Activated T-helper 1 cell treated with anti-CD3 and anti-CD28 coated beads, Interleukin-12 subunit alpha, Interleukin-12 subunit beta, Interleukin-2, Interleukin-4 antibody, amounts not matched to agents 30 ng/mL and 10 ng/mL and 1 ng/mL, durations not matched to agents 14 hours and 24 hours and 36 hours (primary cell): Measurements from ENCODE around the gene PAPSS2. TPM values are rescaled to one million over a fixed set of nuclear protein-coding genes. Genes with fewer than 3 reads are reported as not detected.

Experiments used
- DNase-seq: peaks from one replicate; pipeline ENCODE4 v3.0.0; 2021; ENCODE audit warnings: low spot score
- H3K27ac Mint-ChIP-seq: one replicate; pipeline ENCODE4 v1.8.0; 2021; ENCODE audit warnings: mild to moderate bottlenecking, mixed read lengths
- H3K27me3 Mint-ChIP-seq: one replicate; pipeline ENCODE4 v1.8.0; 2022; ENCODE audit warnings: mild to moderate bottlenecking, moderate library complexity, mixed read lengths; ENCODE audit not compliant: insufficient read depth
- H3K36me3 Mint-ChIP-seq: one replicate; pipeline ENCODE4 v1.8.0; 2021; ENCODE audit warnings: low read depth, mixed read lengths
- H3K4me1 Mint-ChIP-seq: one replicate; pipeline ENCODE4 v1.8.0; 2021; ENCODE audit warnings: low read depth, mixed read lengths
- H3K4me3 Mint-ChIP-seq: one replicate; pipeline ENCODE4 v1.8.0; 2021; ENCODE audit warnings: mild to moderate bottlenecking, moderate library complexity, mixed read lengths
- H3K9me3 Mint-ChIP-seq: one replicate; pipeline ENCODE4 v1.8.0; 2021; ENCODE audit warnings: mixed read lengths
- intact Hi-C: fragments of 100-400 bp; cut with micrococcal nuclease; formaldehyde crosslinking; loops from one replicate; pipeline ENCODE4 v1.15.1; 2024
- total RNA-seq: library from RNA; stranded (reverse); gene quantifications from 2 replicates; pipeline ENCODE4 v1.2.3, GENCODE V29; 2022

The PAPSS2 gene
- total RNA-seq, 1 donor from 2014 or later = 0.21 TPM

DNA sequence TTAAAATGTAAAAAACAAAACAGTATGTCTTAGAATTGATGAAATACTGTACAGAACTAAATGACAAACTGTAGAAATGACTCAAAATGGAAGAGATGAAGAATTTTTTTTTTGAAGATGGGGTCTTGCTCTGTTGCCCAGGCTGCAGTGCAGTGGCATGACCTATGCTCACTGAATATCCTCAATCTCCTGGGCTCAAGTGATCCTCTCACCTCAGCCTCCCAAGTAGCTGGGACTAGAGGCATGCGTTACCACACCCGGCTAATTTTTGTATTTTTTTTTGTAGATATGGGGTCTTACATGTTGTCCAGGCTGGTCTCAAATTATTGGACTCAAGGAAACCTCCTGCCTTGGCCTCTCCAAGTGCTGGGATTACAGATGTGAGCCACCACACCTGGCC, 121.9 kb downstream of the PAPSS2 start:
- Mint-ChIP-seq H3K9me3 (no peaks in the 10 kb centered on the region), H3K36me3 (peaks cover 30% of the 10 kb centered on the region), H3K27ac (no peak overlapping the region), H3K4me1 (no peaks in the 10 kb centered on the region), H3K27me3 (no peaks in the 10 kb centered on the region), H3K4me3 (no peak overlapping the region)
- intact Hi-C loops = no loop called here
- no peak for DNase-seq

DNA sequence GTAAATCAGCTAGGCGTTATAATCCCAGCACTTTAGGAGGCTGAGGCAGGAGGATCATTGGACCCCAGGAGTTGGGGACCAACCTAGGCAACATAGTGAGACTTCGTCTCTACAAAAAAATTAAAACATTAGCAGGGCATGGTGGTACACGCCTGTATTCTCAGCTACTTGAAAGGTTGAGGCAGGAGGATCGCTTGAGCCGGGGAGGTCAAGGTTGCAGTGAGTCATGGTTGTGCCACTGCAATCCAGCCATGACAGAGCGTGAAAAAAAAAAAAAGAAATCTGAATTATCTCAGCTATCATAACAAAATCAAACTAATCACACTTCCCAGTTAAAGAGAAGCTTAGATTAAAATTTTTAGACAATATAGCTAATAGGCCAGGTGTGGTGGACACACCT, 123.0 kb downstream of the PAPSS2 start:
- Mint-ChIP-seq H3K27ac (no peak overlapping the region), H3K27me3 (no peaks in the 10 kb centered on the region), H3K4me1 (no peaks in the 10 kb centered on the region), H3K36me3 (peaks cover 24% of the 10 kb centered on the region), H3K4me3 (no peak overlapping the region), H3K9me3 (no peaks in the 10 kb centered on the region)
- intact Hi-C loops = no loop called here
- DNase-seq = no peak

GRCh38 chr10:87786421-87786820, 126.7 kb downstream of the PAPSS2 start:
- H3K36me3 Mint-ChIP-seq = peaks cover 28% of the 10 kb centered on the region
- no peaks in the 10 kb centered on the region for H3K27me3 Mint-ChIP-seq
- H3K27ac Mint-ChIP-seq = no peak overlapping the region
- intact Hi-C loops = no loop called here
- no peaks in the 10 kb centered on the region for H3K9me3 Mint-ChIP-seq
- H3K4me3 Mint-ChIP-seq = no peak overlapping the region
- no peak for DNase-seq
- no peaks in the 10 kb centered on the region for H3K4me1 Mint-ChIP-seq

DNA sequence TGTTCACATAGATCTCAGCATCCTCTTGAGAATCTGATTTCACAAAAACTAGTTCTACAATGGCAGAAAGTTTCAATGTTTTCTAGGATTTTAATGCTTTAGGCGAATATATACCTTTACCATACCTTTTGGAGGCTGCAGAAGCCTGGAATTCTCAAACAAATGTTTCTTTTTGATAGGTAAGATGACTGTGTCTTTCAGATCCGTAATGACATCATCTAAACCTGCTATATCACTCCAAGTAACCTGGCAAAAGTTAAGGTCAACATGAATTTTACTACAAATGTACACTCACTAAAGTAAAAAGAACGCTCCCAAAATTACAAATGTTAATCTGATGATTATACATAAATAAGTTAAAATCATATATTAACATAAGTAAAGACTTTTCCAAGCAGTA, 130.5 kb downstream of the PAPSS2 start:
- no peaks in the 10 kb centered on the region for H3K9me3 Mint-ChIP-seq
- DNase-seq = no peak
- peaks cover 13% of the 10 kb centered on the region for H3K4me1 Mint-ChIP-seq
- intact Hi-C loops = no loop called here
- H3K27me3 Mint-ChIP-seq = no peaks in the 10 kb centered on the region
- no peak overlapping the region for H3K27ac Mint-ChIP-seq
- peaks cover 22% of the 10 kb centered on the region for H3K36me3 Mint-ChIP-seq
- no peak overlapping the region for H3K4me3 Mint-ChIP-seq

GRCh38 chr10:87794285-87794684, 134.6 kb downstream of the PAPSS2 start:
- H3K36me3 Mint-ChIP-seq = peaks cover 32% of the 10 kb centered on the region
- intact Hi-C loops = no loop called here
- peaks cover 27% of the 10 kb centered on the region for H3K4me1 Mint-ChIP-seq
- H3K4me3 Mint-ChIP-seq = no peak overlapping the region
- no peaks in the 10 kb centered on the region for H3K27me3 Mint-ChIP-seq
- no peaks in the 10 kb centered on the region for H3K9me3 Mint-ChIP-seq
- no peak overlapping the region for H3K27ac Mint-ChIP-seq
- no peak for DNase-seq

Other genes with a start within 250 kb of the PAPSS2 start
- gene MINPP1, start 155.0 kb upstream of the PAPSS2 start, total RNA-seq = 12.3 and 13.8 TPM in 2 replicates
- 50.1 and 53.0 TPM in 2 replicates for gene ATAD1, start 158.3 kb downstream of the PAPSS2 start, total RNA-seq
- gene KLLN, start 203.7 kb downstream of the PAPSS2 start, total RNA-seq = 0.78 and 0.86 TPM in 2 replicates
- 56.9 and 67.6 TPM in 2 replicates for gene PTEN, start 203.7 kb downstream of the PAPSS2 start, total RNA-seq